Iris pigment epithelial cell (primary cell): ENCODE results near the gene C3orf49.

ENCODE experiments used
- DNase-seq: peaks from one replicate; pipeline ENCODE4 v3.0.0-alpha.2; 2011; ENCODE audit warnings: low read depth

Gene C3orf49, protein sequence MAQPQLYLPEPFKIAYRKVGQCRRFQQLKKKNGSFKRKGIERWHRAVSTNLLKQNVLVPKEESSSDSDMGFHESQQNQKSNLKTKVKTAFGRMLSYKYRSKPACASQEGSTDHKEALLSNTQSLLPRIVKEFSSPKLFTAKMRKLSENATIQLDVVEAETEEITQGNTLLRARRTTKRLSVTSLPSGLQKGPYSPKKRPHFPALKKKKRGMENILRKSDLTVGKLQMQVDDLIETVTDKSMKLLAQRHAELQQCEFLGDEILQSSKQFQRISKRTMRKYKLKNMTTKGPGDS

DNA sequence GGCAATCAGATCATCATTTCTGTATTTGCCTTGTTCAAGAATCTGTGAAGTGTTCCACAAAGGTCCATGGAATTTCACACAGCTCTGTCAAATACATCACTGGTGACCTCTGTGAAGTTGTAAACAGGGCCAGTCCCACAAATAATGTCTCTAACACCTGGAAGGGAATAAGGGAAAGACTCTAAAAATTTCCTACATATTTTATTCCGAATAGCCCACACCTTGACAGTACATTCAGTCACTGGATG, at the start of gene C3orf49:
Gene C3orf49, plus strand, starts transcription at position 149 of the 248 bp plus-strand sequence. CDS start 173 bp downstream, outside the sequence.
- no peak for DNase-seq

DNA sequence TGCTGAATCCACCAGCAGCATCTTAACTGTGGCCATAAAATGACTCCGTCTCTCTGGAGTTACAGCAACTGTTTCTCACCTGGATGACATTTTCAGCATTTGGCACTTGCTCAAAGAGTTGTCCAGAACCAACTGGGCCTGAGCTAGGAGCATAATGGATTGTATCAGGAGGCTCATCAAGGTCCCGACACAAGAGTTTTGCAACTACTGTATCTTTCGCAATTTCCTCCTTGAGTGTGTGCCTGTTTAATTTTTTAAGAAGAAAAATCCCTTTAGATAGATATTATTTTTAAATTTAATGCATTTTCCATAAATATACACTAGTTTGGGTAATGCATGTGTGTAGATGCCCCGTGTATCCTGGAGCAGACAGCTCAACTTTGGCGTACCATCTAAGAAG, 44.3 kb upstream of the C3orf49 start:
- DNase-seq: peak; percentile 33

DNA sequence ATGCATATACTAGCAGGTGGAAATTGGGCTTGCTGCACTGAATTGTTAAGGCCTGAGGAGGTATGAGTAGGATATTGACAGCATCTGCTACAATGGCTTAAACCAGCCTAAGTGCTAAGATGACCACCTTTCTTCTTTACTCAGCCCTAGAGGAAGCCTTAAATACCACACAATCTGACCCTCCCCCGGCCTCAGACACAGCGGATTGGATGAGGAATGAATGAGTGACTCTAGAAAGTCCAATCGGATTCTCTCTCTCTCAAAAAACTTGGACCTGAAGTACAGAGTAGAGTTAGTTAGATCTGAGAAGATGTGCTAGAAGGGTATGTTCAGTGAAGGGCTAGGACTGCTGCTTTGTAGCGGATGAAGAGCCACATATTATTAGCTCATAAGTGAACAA, 39.9 kb upstream of the C3orf49 start:
- no peak for DNase-seq

DNA sequence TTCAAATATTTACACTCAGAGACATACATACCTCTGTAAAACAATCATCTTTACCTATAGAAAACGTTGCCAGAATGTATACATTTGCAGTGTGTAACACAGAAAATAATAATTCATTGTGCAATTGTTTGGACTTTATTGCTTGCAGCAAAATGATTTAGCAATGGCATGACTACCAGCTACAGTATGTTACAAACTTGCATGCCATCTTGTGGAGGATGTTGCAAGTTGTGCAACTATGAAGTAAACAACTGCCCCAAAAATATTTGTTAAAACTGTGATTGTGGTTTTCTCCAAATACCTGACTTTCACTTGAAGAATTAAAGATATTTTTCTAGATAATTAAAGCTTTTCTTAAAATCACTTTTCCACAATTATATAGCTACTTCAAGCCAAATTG, 27.1 kb upstream of the C3orf49 start:
- DNase-seq: peak; percentile 71

DNA sequence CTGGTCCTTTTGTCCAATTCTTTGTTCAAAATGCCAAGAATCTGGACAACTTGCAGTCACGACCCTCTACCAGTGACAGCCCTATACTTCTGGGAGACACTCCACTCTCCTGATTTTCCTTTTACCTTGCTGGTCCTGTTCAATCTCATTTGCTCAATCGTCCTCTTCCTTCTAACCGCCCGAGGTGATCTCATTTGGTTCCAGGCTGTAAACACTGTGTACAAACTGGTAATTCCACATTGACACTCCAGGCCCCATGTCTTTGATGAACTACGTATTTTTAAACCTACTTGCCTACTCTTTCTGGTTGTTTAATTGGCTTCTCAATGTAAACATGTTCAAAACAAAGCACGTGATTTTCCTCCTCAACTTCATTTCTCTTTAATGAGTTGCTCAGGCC, 23.7 kb upstream of the C3orf49 start:
- DNase-seq: no peak

DNA sequence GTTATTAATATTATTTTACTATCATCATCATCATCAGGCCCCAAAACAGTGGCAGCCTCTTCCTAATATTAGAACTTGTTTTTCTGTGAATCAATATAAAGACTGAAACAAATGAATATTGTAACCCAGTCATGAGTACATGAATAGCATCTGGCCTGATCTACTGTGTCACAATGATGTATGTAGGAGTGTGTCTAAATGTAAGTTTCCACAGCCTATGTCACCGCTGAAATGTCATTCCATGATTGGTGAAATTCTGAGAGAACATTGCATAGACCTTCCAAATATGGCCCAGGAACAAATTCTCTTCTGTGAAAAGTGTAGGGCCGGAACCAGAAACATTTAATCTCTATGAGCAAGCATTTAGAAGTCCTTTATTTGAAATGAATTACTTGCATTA, 20.6 kb upstream of the C3orf49 start:
- DNase-seq: no peak

DNA sequence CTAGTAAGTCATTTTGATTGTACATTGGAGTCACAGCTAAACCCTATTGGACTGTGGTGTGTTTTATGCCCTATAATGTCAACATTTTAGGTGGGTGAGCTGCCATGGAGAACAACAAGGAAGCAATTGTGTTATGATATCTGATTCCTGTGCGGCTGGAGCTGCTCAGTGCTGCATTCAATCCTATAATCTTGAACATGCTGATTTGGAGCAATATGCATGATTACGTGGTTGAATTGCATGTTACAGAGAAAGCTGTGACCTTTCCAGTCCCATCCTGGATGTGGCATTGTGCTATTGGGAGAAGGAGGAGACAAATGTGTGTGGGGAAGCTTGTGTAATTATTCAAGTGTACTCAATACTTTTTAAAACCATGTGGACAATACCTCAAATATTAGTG, 20.1 kb upstream of the C3orf49 start:
- no peak for DNase-seq

DNA sequence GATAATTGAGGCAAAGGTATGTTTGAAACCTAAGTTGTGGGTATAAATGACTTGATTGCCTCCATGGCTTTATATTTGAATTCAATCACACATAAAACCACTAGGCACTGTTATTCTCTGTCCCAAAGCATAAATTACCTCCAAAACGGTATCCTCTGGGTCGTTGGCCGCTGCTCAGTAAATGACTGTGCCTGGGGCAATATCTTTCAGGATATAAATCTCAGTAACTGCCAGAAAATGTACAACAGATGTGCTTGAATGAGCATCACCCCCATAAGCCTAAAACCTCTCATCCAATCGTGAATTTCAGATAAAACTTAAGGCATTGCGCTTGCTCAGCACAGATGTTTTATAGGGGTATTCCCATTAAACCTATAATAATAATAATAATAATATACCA, 19.0 kb upstream of the C3orf49 start:
- no peak for DNase-seq

DNA sequence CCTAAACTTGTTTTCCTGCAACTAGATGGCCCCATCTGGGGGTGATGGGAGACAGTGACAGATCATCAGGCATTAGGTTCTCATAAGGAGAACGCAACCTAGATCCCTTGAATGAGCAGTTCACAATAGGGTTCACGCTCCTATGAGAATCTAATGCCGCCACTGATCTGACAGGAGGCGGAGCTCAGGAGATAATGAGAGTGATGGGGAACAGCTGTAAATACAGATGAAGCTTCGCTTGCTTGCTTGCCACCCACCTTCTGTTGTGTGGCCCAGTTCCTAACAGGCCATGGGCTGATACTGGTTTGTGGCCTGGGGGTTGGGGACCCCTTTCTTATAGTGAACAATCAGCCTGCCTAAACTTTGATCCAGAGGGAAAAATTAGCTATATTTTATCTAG, 15.2 kb upstream of the C3orf49 start:
- DNase-seq: no peak

DNA sequence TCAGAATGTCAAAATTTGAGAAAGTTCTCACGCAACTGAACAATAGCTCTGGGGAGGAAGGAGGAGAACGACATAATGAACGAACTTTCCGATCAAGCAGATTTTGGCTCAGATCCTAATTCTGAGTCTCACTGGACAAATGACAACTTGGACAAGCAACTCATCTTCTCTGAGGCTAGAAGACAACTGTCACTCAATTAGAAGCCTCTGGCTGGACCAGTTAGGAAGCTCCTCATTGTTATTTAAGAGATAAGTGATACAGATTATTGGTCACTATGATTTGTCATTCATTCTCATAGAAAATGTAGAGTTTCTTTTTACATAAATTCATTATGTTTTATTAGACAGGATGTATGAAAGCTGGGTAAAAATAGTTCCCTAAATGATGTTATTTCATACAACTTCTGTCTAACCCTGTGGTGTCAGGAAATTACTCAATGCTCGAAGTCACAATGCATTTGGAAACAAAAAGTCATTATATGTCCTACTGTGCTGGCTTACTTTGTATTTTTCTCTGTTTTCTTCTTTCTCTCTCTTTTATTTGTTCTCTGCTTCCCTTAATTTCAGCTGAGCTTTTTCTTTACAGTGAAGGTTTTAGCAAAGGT, 11.0 kb upstream of the C3orf49 start:
- no peak for DNase-seq

DNA sequence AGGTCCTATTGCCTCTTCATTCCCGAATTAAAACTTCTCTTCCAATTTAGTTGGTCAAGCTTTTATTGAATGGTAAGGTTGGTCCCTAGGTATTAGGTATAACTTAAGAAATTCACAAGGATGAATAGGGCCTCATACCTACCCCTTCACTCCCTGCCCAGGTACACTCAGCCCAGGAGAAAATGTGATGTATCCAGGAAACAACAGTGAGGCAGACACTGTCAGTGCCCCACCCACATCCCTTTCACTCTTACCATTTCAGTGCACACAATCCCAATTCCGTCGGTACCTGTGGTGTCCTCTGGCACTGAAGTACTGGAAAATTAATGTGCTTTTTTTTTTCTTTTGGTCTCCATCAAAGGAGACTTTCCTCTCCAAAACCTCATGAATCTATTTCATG, 10.5 kb upstream of the C3orf49 start:
- DNase-seq: no peak

DNA sequence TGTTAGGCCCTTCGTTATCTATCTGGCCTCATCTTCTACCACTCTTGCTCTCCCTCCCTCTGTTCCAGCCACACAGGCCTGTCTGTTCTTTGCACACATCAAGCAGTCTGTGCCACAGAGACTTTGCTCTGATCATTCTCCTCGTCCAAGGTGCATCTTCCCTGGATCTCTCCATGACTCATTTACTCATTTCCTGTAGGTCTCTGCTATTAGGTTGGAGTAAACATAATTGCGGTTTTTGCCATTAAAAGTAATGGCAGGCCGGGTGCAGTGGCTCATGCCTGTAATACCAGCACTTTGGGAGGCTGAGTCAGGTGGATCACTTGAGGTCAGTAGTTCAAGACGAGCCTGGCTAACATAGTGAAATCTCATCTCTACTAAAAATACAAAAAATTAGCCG, 9.5 kb upstream of the C3orf49 start:
- DNase-seq: peak; percentile 73

DNA sequence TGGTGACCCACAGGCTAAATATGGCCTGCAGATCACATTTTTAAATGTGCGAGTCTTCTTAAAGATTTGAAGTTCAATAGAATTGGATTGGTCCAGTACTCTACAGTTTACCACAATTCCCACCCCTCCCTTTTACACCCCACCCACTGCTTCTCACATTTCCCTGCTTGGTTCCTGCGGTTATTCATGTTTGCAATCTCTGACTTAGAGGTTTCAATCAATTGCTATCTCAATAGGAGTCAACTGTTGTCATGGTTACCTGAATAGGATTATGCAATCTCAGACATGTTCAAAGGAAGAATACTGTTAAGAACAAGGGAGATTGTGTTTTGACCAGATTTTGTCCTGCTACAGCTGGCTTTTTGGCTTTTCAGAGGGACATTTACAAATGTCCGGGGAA, 4.9 kb upstream of the C3orf49 start:
- peak; percentile 55 for DNase-seq

DNA sequence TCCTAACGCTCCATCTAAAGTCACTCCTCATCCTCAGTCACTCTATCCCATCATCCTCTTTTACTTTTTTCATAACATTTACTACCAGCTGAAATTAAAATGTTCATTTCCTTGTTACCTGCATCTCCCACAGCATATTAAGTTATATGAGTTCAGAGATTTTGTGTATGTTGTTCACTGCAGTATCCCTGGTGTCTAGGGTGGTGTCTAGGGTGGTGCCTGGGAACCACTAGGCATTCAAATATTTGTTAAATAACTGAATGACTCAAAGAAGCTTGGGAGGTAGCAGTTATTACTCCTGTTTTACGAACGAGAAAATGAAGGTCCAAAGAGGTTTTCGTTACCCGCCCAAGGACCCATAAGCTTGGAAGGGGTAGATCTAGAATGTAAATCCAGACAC, 1.9 kb upstream of the C3orf49 start:
- DNase-seq: no peak

DNA sequence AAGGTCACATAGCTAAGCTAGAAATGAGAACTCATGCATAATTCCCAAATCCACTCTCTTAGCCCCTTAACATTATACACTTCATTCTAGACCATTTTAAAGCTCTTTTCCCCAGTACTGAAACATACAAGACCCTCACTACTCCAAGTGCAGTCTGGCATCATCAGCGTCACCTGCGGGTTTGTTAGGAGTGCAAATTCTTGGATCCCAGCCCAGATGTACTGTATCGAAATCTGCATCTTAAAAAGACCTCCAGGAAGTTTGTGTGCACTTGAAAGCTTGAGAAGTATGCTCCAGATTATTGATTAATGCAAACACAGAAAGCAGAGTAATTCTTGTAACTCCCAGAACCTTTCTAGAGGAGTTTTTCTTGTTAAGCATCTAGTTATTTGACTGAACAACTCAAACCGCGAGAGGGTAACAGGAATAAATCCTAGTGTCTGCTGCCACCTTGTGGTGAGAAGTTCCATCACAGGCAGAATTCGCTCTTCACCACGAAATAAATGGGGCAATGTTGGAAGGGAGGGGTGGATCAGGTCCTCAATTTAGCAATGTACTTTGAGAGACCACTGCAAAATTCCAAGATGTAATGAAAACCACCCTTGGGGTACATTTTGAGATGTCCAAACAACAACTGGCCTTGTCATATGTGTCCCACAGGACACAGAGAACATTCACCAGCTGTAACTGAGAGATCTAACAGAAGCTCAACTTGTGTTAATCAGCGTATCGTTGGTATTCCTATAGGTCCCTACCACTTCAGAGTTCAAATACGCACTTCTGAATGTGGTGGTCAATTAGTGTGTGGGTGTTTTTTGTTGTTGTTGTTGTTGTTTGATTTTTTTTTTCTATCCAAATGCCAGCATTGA, 583 bp upstream of the C3orf49 start:
- peak; percentile 49 for DNase-seq

DNA sequence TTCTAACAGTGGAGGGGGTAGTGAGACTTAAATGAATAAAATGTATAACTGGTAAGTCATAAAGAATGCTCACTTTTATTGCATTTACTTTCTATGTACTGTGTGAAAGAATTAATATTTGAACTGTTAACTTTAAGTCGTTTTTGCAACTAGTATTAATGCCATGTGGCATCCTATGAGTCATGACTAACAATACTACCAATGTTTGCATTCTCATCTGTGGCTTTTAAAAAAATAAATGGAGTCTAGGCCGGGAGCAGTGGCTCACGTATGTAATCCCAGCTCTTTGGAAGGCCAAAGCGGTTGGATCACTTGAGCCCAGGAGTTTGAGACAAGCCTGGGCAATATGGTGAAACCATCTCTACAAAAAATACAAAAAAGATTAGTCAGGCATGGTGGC, 5.2 kb downstream of the C3orf49 start:
- peak; percentile 65 for DNase-seq

DNA sequence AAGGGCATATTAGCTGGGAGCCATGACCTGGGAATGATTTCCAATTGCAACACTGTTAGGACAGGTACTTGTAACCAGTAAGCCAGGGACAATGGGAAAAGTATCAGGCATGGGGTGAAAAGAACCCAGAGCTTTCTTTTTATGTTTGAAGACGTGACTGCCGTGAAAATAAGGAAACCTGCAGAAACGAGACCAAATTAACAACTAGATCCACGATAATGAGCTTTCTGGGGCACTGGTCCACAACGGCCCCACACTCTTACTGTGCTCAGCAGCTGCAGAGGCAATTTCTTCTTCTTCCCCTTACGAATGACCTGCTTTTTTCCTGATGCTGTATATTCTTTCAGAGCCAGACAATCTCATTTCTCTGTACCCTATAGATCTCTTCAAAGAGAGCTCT, 11.4 kb downstream of the C3orf49 start:
- no peak for DNase-seq

DNA sequence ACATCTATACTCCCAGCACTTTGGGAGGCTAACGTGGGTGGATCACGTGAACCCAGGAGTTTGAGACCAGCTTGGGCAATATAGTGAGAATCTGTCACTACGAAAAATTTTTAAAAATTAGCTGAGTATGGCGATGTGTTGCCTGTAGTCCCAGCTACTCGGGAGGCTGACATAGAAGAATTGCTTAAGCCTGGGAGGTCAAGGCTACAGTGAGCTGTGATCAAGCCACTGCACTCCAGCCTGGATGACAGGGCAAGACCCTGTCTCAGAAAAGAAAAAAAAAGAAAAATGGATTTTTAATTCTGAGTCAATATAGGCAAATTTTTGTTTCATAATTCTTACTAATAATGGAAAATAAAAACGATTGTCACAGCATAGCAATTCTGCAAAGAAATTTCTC, 13.3 kb downstream of the C3orf49 start:
- no peak for DNase-seq

DNA sequence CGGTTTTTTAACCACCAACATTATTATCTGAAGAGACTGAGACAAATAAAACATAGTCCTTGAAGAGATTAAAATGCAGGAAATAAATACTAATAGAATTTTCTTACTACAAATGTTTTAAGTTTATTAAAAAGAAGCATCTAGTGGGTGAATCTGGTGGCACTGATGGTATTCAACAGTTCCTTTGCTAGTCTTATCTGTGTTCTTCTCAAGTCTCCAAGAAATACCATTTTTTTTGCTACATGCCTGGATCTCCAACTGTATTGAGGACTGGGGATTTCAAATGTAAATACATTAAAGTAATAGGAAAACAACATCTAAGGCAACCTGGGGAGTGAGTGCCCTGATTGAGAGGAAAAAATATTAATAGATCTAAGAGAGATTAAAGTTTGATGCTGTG, 22.6 kb downstream of the C3orf49 start:
- DNase-seq: no peak

DNA sequence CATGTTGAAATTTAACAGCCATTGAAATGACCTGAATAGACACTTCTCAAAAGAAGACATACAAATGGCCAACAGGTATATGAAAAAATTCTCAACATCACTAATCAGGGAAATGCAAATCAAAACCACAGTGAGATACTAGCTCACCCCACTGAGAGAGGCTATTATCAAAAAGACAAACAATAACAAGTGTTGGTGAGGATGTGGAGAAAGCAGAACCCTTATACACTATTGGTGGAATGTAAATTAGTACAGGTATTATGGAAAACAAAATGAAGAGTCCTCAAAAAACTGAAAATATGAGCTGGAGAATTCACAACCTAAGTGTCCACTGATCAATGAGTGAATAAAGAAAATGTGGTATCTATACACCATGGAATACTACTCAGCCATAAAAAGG, 23.0 kb downstream of the C3orf49 start:
- DNase-seq: no peak

DNA sequence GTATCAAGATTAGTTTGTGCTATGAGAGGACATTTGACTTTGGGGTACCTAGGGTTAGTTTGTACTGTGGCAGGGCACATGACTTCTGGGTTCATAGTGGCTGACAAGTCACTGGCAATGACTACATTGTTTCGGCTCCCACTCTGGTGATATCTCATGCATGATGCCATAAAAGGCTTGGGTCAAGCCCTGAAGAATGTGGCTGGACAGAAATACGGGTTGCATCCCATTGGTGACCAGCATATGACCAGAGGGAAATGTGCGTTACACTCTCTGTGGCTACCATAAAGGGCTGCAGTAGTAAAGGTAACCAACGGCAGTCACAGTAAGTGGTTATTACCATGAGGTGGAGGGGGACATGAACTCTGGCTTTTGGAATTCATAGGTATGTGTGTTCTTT, 26.1 kb downstream of the C3orf49 start:
- DNase-seq: no peak

DNA sequence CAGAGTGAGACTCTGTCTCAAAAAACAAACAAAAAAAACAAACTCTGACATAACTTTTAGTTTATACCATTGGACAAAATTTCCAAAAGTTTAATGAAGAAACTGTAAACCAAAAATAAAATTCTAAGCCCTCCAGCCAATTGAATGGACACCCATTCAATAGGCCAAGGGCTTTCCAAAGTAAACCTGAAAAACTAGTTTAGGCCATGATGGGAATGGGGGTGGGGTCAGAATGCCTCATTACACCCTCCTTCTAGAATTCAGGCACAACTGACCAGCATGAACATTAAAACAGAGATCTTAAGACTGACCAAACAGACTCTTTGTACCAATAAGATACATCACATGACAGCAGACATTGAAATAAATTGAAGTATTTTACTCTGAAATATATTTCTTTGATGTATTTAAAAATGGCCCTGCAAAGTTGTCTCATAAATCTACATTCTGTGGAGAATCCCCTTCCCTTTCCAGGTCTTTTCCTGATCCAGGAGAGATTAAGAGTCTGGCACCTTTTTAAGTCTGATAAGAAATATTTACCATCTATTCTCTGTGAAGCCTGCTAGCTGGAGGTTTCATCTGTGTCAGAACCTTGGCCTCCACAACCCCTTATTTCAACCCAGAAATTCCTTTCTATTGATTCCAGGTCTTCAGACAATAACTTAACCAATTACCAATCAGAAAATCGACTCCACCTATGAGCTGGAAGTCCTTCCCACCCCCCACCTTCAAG, 28.8 kb downstream of the C3orf49 start:
- DNase-seq: no peak

DNA sequence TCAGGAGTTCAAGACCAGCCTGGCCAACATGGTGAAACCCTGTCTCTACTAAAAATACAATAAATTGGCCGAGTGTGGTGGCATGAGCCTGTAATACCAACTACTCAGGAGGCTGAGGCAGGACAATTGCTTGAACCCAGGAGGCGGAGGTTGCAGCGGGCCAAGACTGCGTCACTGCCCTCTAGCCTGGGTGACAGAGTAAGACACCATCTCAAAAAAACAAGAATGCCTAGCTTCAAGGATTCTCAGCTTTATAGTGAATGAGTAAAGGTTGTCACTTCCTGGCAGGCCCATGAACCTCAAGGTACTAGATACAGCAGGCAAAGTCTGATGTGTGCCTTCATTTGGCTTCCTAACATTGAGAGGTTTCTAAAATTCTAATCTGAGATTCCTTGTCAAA, 30.1 kb downstream of the C3orf49 start:
- no peak for DNase-seq
